Measurements from ENCODE around the gene LRBA. TPM values are rescaled to one million over a fixed set of nuclear protein-coding genes. Genes with fewer than 3 reads are reported as not detected.

LRBA gene
- total and polyA plus RNA-seq, 2 of the 4 experiments (the other 2 are of a cell fraction) = 10.2 to 51.6 TPM

- H4K5ac ChIP-seq (ENCODE audit: low read depth, low read length) = no peak overlapping the region
- no peak overlapping the region for H2BK5ac ChIP-seq (ENCODE audit: low read depth, low read length, poor library complexity, severe bottlenecking)
- no peak overlapping the region for H3K23ac ChIP-seq (ENCODE audit: low read depth, low read length)
- no peak overlapping the region for H2BK15ac ChIP-seq (ENCODE audit: low read depth, low read length)
- H4K8ac ChIP-seq (ENCODE audit: low read depth in 2 of 2, low read length in 2 of 2) = no peak overlapping the region
- H3K36me3 ChIP-seq (ENCODE audit: control insufficient read depth, insufficient read depth, low read length) = no peaks in the 10 kb centered on the region
- POLR2A ChIA-PET (ENCODE audit: unreplicated experiment) = no interaction called here
- no peak overlapping the region for H3K9ac ChIP-seq (ENCODE audit: low read depth, low read length)
- H3K4me3 ChIP-seq (ENCODE audit: insufficient read depth, low read depth, low read length) = no peak overlapping the region
- H2AK5ac ChIP-seq (ENCODE audit: low read depth, low read length) = no peak overlapping the region
- H2BK120ac ChIP-seq (ENCODE audit: low read depth, low read length) = no peak overlapping the region
- H3K27me3 ChIP-seq (ENCODE audit: control insufficient read depth, insufficient read depth, low read length) = no peaks in the 10 kb centered on the region
- in situ Hi-C loops (cut with MboI; ENCODE audit: low sequenced_read_pairs) = no loop called here
- no TSS peak for BruUV-seq (replicated peaks)
- intact Hi-C loops (cut with micrococcal nuclease) = no loop called here
- no peak overlapping the region for H2BK20ac ChIP-seq (ENCODE audit: low read depth, low read length)
- CTCF ChIA-PET = no interaction called here
- no peak for ATAC-seq (ENCODE audit: low read depth)
- no peaks in the 10 kb centered on the region for H3K79me1 ChIP-seq (ENCODE audit: low read depth in 1 of 2, low read length in 2 of 2)
- no peak overlapping the region for H3K56ac ChIP-seq (ENCODE audit: extremely low read depth, insufficient read depth, low read length)
- no peak overlapping the region for H4K91ac ChIP-seq (ENCODE audit: insufficient read depth, low read depth, low read length)
- H3K4ac ChIP-seq (ENCODE audit: low read depth, low read length) = no peak overlapping the region
- no peaks in the 10 kb centered on the region for H3K9me3 ChIP-seq (ENCODE audit: control insufficient read depth, insufficient read depth, low read length)
- dilution Hi-C loops (cut with HindIII; ENCODE audit: low sequenced_read_pairs, unreplicated experiment) = no loop called here
- no peak overlapping the region for H3K18ac ChIP-seq (ENCODE audit: low read depth, low read length)
- no peaks in the 10 kb centered on the region for H3K4me1 ChIP-seq (ENCODE audit: control insufficient read depth, insufficient read depth, low read length)
- no peak overlapping the region for H3K14ac ChIP-seq (replicated peaks; ENCODE audit: low read depth, low read length)
- WGBS, 2 experiments (ENCODE audit: extremely low coverage in 2 of 2, insufficient read length in 1 of 2) = 67 to 100% methylated on average over 1 of the region's 2 CpGs
- no peaks in the 10 kb centered on the region for H4K20me1 ChIP-seq (ENCODE audit: insufficient read depth, low read length)
- no peak overlapping the region for H3K4me2 ChIP-seq (ENCODE audit: low read depth, low read length)
- H3K9me1 ChIP-seq (ENCODE audit: insufficient read depth, low read length) = no peaks in the 10 kb centered on the region; the same call in 1 of the 2 replicates
- no peak for TF ChIP-seq MAZ (IDR thresholded peaks at IDR 0.05; ENCODE audit: borderline replicate concordance, low read depth, low read length)
- TF ChIP-seq CHD1 (IDR thresholded peaks at IDR 0.05; ENCODE audit: low read depth, low read length) = no peak
- TF ChIP-seq RAD21 (IDR thresholded peaks at IDR 0.05; ENCODE audit: low read length) = no peak
- TF ChIP-seq RCOR1 (IDR thresholded peaks at IDR 0.05; ENCODE audit: insufficient replicate concordance, low read length) = no peak
- no peak overlapping the region for H3K27ac ChIP-seq (ENCODE audit: insufficient read depth, low read length)
- peak; percentile 4 for DNase-seq
- no peak overlapping the region for H2AFZ ChIP-seq (replicated peaks; ENCODE audit: low read length, poor library complexity)
- no peak overlapping the region for H2AK9ac ChIP-seq (replicated peaks; ENCODE audit: low read depth, low read length, poor library complexity)
Measured at GRCh38 chr4:150782921-150783320, 232.2 kb downstream of the LRBA start.
